NB4 (cell line): ENCODE results near the gene REN.

ENCODE experiments used
- MYC ChIP-seq: IDR thresholded peaks from 2 replicates; pipeline ENCODE4 v1.6.1; 2011; ENCODE audit warnings: low read depth, low read length
- POLR2A ChIP-seq: IDR thresholded peaks from 2 replicates; pipeline ENCODE4 v1.6.1; 2011; ENCODE audit warnings: mild to moderate bottlenecking; ENCODE audit not compliant: insufficient read length; ENCODE audit errors: extremely low read depth
- TF ChIP-seq, protein P1 (sequence below): IDR thresholded peaks from 2 replicates; pipeline ENCODE4 v1.6.1; 2011; ENCODE audit warnings: low read depth, low read length

- TF ChIP-seq, protein P1, sequence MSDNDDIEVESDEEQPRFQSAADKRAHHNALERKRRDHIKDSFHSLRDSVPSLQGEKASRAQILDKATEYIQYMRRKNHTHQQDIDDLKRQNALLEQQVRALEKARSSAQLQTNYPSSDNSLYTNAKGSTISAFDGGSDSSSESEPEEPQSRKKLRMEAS, result no peak
- TF ChIP-seq POLR2A (no peak), MYC (no peak)
These were observed 26.2 kb downstream of the REN start for GRCh38 chr1:204139952-204140351.
